ES-I3 (cell line): ENCODE measurements around the gene FHIT.

Source experiments
- H3K36me3 ChIP-seq: 2 replicates; pipeline ENCODE4 v1.6.1; 2013; ENCODE audit warnings: mild to moderate bottlenecking, low read length, control low read depth, moderate library complexity; ENCODE audit not compliant: insufficient read depth
- H3K4me1 ChIP-seq: 2 replicates; pipeline ENCODE4 v1.6.1; 2013; ENCODE audit warnings: mild to moderate bottlenecking, control low read depth, low read length; ENCODE audit not compliant: insufficient read depth
- H3K9ac ChIP-seq: 2 replicates; pipeline ENCODE4 v1.6.1; 2013; ENCODE audit warnings: low read depth, mild to moderate bottlenecking, low read length, moderate library complexity
- H3K9me3 ChIP-seq: 2 replicates; pipeline ENCODE4 v1.6.1; 2013; ENCODE audit warnings: mild to moderate bottlenecking, low read length, moderate library complexity; ENCODE audit not compliant: control insufficient read depth, insufficient read depth

Gene FHIT

DNA sequence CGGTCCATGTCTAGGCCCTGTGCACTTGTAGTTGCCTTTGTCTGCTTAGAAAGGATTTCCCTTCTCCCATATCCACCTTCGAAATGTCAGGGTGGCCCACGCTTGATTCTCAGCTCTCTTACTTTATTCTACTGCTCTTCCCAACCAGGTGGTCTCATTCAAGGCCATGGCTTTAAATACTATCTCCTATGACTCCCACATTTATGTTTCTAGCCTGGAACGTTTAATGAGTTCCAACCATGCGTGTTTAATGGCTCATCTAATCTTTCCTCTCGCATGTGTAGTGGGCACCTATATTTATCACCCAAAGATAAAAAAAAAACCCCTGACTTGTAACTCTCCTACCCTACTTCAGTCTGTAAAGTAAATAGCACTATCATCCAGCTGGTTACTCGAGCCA lies 1474.2 kb downstream of the FHIT start:
- Histone ChIP-seq H3K36me3 (no peaks in the 10 kb centered on the region), H3K9ac (no peak overlapping the region), H3K4me1 (no peaks in the 10 kb centered on the region)

DNA sequence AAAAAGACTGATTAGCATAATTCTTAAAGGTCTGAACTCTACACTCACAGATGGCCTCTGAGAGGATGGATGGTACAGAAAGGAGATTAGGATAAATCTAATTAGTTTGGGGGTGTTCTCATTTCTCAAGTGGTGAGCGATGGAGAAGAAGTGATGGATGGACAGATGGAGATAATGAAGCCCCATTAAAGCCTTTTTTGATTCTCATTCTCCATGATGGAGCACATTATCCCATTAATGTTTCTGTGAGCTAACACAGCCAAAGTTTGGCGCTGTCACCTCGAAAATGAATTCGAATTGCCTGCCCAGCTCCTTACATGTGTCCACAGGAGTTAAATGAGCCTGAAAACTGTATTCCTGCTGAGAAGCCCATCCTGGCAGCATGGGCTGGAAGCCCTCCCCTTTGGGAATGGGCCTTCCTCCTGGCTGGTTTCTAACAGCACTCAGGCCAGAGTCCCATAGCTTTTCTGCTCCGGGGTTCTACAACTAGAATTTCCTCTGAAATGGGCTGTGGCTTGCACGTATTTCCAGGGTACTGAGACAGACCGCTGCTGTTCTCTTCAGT lies 1475.4 kb downstream of the FHIT start:
- Histone ChIP-seq H3K36me3 (no peaks in the 10 kb centered on the region), H3K4me1 (no peaks in the 10 kb centered on the region), H3K9me3 (no peaks in the 10 kb centered on the region), H3K9ac (no peak overlapping the region)

More for the DNA sequence above, 1474.2 kb downstream of the FHIT start:
- H3K9me3 ChIP-seq, result no peaks in the 10 kb centered on the region

DNA sequence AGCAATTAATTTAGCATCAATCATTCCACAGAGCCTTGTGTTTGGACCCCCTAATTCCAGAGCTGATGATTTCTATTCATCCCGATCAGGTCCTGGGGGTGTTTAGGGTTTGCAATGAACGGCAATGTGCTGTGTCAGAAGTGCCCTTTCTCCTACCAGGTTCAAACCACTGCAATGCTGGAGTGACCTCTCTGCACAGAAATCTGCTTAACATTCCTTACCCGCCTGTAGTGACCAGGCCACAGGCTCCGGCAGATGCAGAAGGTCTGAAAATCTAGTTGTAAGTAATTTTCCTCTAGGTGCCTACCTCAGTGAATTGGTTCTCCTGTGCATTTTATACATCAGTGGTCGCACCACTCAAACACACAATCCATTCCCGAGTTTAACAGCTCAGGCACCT lies 1476.1 kb downstream of the FHIT start:
- no peak overlapping the region for H3K9ac ChIP-seq
- no peaks in the 10 kb centered on the region for H3K36me3 ChIP-seq
- no peaks in the 10 kb centered on the region for H3K4me1 ChIP-seq
- no peaks in the 10 kb centered on the region for H3K9me3 ChIP-seq

DNA sequence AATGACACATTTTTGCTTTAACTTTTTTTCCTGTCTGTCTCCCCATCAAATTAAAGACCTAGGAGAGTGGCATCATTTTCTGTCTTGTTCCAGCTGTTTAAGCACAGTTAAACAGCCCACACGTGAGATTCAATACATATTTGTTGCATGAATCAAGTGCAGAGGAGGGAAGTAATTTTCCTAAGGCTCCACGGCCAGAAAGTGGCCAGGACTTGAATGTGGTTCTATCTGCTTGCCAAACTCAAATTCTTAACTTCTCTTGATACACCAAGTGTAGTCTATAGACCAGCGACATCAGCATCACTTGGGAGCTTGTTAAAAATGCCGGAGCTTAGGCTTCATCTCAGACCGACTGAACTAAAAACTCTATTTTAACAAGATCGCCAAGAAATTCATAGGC lies 1476.6 kb downstream of the FHIT start:
- Histone ChIP-seq H3K4me1 (no peaks in the 10 kb centered on the region), H3K36me3 (no peaks in the 10 kb centered on the region), H3K9me3 (no peaks in the 10 kb centered on the region), H3K9ac (no peak overlapping the region)

DNA sequence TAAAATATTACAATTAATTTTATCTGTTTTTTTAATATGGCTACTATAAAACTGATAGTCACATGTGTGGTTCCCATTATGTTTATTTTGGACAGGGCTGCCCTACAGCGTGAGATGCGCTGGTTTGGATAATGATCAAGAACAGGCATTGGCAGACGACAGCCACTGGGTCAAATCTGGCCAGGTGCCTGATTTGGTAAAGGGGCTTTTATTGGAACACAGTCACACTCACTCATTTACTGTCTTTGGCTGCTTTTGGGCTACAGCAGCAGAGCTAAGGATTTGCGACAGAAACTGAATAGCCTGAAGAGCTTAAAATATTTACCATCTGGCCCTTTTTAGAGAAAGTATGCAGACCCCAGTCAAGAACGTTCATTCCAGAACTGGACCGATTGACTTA lies 1477.3 kb downstream of the FHIT start:
- Histone ChIP-seq H3K9me3 (no peaks in the 10 kb centered on the region), H3K4me1 (no peaks in the 10 kb centered on the region), H3K9ac (no peak overlapping the region)

DNA sequence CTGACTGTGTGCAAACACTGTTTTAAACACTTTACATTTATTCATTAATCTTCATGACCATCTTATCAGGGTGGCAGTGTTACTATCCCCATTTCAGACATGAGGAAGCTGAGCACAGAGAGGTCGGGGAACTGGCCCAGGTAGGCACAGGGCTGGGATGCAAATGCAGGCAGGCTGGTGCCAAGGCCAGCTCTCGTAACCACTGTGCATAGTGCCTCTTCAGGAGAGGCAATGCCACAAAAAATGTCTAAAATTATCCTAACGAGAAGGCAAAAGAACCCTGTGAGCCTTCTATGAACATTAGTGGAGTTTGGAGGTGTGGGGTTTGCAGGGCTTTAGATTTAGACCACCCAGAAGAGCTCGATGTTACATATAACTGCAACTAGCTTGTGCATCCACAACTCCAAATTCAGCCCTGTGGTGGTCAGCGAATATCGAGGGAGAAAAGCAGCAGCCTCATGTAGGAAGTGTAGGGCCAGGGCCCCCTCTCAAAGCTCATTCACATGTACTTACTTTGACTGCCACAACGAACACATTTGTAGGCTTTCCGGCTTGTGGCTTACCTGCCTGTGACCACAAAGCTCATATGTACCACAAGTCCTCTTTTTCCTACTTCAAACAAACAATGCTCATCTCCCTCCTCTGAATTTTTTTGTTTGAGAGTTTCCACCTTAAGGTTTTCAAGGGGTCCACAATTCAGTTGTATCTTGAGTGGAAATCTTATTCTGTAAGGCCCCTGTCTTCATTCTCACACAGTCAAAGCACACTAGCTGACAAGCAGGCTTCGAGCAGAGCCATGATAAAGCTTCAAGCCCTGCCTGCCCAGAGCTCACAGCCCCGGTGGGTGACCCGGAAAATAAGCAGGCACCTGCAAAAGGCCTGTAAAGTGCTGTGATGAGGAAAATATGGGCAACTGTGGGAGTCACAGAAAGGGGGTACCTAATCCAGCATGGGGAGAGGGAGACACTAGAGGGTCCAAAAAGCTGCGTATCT lies 1478.5 kb downstream of the FHIT start:
- Histone ChIP-seq H3K36me3 (no peaks in the 10 kb centered on the region), H3K9ac (no peak overlapping the region), H3K9me3 (no peaks in the 10 kb centered on the region), H3K4me1 (no peaks in the 10 kb centered on the region)

More for the DNA sequence above, 1477.3 kb downstream of the FHIT start:
- no peaks in the 10 kb centered on the region for H3K36me3 ChIP-seq

DNA sequence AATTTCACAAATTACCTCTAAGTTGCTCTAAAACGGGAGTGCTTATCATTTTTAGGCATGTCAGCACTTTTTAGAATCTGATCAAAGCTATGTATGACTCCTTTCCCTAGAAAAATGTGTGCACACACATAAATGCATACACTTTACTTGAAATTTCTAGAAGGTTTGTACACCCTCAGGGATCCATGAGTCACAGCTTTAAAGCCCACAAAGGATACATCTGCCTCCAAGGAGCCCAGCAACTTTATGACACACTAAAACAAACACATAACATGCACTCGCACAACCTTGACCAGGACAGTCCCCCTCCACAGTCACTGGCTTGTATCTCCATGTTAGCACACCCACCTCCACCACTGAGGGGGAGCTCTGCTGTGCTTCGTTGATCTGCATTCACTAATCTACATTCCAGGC lies 1479.5 kb downstream of the FHIT start:
- Histone ChIP-seq H3K4me1 (no peaks in the 10 kb centered on the region), H3K9ac (no peak overlapping the region), H3K9me3 (no peaks in the 10 kb centered on the region), H3K36me3 (no peaks in the 10 kb centered on the region)

DNA sequence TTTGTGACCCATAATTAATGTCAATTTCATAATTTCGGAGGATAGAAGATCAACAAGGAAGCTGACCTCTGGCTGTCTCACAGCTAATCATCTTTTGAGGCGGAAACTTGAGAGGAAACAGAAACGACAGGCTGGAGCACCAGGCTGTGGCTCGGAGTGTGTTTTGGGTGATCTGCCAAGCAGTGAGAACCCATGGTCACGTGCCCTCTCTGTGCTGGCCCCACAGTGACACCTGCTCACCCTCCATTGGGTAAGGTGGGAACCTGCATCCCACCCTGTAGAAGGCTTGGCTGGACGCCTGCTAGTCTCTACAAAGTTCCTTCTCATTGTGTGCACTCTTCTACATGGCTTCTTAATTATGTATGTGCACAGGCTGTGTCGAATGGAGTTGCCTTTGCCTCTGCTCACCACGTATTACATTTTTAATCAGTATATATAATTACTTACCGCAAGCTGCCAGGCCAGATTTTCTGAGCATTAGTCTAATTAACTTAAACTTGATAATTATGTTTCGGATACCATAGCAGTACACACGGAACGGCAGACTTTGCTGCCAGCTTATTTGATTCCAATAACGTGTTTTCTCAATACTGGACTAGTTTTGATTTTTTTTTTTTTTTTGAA lies 1482.0 kb downstream of the FHIT start:
- H3K36me3 ChIP-seq, result no peaks in the 10 kb centered on the region
- no peaks in the 10 kb centered on the region for H3K9me3 ChIP-seq
- H3K9ac ChIP-seq, result no peak overlapping the region
- no peaks in the 10 kb centered on the region for H3K4me1 ChIP-seq

DNA sequence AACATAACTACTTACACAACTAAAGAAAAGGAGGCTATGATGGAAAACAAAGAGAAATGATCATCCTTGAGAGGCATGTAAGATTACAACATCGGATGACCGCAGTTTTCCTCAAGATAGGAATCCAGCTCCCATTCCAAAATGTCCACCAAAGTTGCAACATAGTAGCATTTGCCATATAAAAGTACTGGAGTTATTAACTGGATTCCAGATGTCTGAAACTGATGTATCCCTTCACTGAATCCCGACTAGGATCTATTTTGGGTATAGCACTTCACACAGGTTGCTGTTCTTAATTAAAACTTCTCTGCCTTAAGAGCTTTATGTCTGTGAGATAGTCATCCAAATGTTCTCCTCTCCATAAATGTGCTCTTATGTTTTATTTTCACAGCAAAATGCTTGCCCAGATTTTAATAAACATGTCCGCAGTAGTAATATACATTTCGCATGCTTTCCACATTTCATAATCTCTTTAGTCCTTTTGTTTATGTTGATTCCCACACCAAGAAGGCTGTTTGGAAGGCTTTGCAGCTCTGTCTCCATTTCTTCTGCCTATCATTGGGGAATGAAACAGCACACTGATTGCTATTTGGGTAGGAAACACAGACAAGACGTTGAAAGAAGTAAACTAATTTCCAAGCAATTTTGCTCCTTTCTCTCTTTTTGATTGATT lies 1484.9 kb downstream of the FHIT start:
- H3K9me3 ChIP-seq, result no peaks in the 10 kb centered on the region
- H3K4me1 ChIP-seq, result no peaks in the 10 kb centered on the region
- no peaks in the 10 kb centered on the region for H3K36me3 ChIP-seq
- H3K9ac ChIP-seq, result no peak overlapping the region

DNA sequence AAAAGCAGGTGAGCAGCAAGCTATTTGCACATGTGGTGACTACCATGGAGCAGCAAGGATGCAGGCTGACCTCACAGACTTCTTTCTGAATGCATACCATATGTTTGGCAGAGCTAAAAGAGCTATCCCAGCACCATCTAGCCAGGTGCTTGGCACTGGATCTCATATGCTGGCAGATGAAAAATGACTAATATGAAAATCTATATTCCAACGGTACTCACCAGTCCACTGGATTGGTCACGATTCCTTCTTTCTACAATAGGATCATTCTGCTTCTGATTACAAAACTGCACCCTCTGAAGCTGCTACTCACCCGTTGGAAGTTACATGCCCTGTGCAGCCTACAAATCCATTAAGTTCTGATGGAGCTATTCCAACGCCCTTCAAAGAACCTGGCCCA lies 1487.1 kb downstream of the FHIT start:
- no peaks in the 10 kb centered on the region for H3K4me1 ChIP-seq
- H3K9ac ChIP-seq, result no peak overlapping the region
- no peaks in the 10 kb centered on the region for H3K9me3 ChIP-seq
- H3K36me3 ChIP-seq, result no peaks in the 10 kb centered on the region

DNA sequence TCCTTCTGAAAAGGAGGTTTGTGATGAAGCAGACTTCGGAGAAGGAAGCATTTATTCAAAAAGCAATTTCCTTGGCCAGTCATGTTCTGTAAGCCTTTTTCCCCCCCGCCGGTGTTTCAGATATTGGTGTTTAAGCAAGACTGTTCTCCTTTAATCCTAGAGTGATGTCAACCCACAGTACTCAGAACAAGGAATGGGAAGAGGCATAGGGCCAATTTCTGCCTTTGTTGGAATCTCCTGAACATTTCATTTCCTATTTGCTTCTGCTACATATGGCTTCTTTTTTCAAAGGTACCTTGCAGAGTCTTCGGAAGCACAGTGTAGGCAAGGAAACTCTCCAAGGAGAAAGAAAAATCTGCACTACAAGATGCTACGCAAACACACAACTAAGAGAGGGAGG lies 1488.3 kb downstream of the FHIT start:
- no peaks in the 10 kb centered on the region for H3K9me3 ChIP-seq
- H3K4me1 ChIP-seq, result no peaks in the 10 kb centered on the region
- no peaks in the 10 kb centered on the region for H3K36me3 ChIP-seq
- no peak overlapping the region for H3K9ac ChIP-seq

DNA sequence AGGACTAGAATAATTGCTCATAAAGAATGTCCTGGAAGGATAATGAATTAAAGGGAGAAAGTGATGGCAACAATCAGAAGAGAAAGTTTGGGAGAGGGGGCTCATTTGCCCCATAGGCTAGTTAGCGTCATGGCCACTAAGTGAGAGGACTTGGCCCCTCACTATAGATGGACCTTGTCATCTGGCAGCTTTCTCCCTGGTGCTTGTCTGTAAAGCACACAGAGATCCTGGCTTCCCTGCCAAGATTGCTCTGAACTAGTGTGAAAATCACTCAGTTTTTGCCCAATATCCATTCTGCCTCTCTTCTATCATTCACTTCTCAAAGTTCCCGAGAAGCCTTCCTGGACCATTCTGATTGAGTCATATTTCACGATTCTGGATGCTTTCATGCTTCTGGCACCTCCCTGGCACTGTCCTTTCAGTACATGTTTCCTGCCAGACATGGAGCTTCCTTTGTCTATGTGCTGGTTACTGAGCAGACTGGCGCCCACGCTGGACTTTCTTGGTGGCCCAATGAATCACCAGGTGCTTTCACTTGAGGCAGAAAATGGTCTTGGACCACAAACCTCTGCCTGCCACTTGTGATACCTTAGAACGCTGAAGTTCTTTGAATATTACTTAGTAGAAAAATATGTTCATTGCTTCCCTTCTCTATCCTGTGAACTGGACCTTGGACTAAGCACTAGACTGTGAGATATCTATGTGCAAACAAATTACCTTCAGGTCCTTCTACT lies 1491.8 kb downstream of the FHIT start:
- no peak overlapping the region for H3K9ac ChIP-seq
- no peaks in the 10 kb centered on the region for H3K9me3 ChIP-seq
- H3K36me3 ChIP-seq, result no peaks in the 10 kb centered on the region
- no peaks in the 10 kb centered on the region for H3K4me1 ChIP-seq

DNA sequence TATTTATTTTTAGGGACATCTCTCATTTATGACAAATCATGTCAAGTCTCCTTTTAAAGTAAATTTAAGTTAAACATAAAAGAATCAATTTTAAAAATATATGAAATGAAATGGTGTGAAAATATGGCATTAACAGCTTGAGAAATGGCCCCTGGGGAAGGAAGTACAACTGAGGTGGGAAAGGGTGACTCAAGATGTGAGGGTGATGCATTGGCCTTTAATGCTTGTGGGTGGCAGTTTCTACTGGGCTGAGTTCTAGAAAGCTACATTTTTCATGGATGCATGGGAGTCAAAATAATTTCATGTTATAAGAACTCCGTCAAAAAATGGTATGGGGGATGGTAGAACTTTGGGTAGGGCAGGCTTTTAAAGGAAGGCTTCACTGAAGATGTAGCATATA lies 1492.6 kb downstream of the FHIT start:
- Histone ChIP-seq H3K9ac (no peak overlapping the region), H3K9me3 (no peaks in the 10 kb centered on the region), H3K36me3 (no peaks in the 10 kb centered on the region), H3K4me1 (peaks cover 6% of the 10 kb centered on the region; the same call in 1 of the 2 replicates)

DNA sequence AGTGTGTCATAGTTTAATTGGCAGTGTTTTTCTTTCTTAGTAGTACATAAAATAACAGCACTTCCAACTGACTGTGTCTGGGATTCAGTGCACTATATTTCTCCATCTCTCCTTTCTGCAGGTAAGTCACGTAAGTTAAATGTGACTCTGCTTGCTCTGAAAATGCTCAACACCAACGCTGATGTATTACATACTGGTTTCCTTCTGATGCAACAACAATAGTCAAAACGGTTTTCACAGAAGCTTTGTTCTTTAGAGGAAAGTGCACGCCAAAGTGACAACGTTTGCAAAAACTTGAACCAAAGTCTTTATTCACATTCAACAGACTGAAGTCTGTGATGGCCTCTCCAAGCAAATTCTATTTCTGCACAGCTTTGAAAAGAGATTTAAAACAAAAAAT lies 1494.3 kb downstream of the FHIT start:
- H3K36me3 ChIP-seq, result no peaks in the 10 kb centered on the region

More for the DNA sequence above, 1494.3 kb downstream of the FHIT start:
- Histone ChIP-seq H3K4me1 (peaks cover 6% of the 10 kb centered on the region; the same call in 1 of the 2 replicates), H3K9ac (no peak overlapping the region), H3K9me3 (no peaks in the 10 kb centered on the region)
